CD4-positive, CD25-positive, alpha-beta regulatory T cell (primary cell): ENCODE measurements around the gene SEZ6L. TPM values are rescaled to one million over a fixed set of nuclear protein-coding genes. Genes with fewer than 3 reads are reported as not detected.

Experiments
- ATAC-seq, 2 donors: fragments of 150-1000 bp; cut with Tn5 transposase; one replicate each; pipeline ENCODE4 v1.10.0; 2021; ENCODE audit warnings: low read depth in 2 of 2, moderate number of reproducible peaks in 2 of 2, moderate library complexity in 1 of 2
- DNase-seq, 3 donors: peaks; one replicate each; pipeline versions ENCODE4 v3.0.0 to v3.0.0-alpha.2; 2012 to 2022; ENCODE audit warnings: mixed read lengths in 1 of 3
- H3K27ac ChIP-seq: one replicate; pipeline ENCODE4 v1.7.0; 2013; ENCODE audit warnings: mild to moderate bottlenecking, low read length; ENCODE audit not compliant: insufficient read depth, poor library complexity, severe bottlenecking
- H3K27me3 ChIP-seq: one replicate; pipeline ENCODE4 v1.7.0; 2013; ENCODE audit warnings: low read length; ENCODE audit not compliant: control insufficient read depth, insufficient read depth
- H3K36me3 ChIP-seq: one replicate; pipeline ENCODE4 v1.7.0; 2013; ENCODE audit warnings: mild to moderate bottlenecking, low read length, moderate library complexity; ENCODE audit not compliant: control insufficient read depth, insufficient read depth
- H3K4me1 ChIP-seq: 2 replicates; pipeline ENCODE4 v1.7.0; 2013; ENCODE audit warnings: mild to moderate bottlenecking, low read length; ENCODE audit not compliant: insufficient read depth, control insufficient read depth, poor library complexity, severe bottlenecking
- H3K4me3 ChIP-seq: one replicate; pipeline ENCODE4 v1.7.0; 2013; ENCODE audit warnings: low read depth, mild to moderate bottlenecking, low read length, moderate library complexity
- H3K9me3 ChIP-seq, 2 experiments: 1 replicate in 1 of 2; 2 replicates in 1 of 2; pipeline ENCODE4 v1.7.0; 2013; ENCODE audit warnings: low read length in 2 of 2, mild to moderate bottlenecking in 1 of 2, moderate library complexity in 1 of 2; ENCODE audit not compliant: control insufficient read depth in 2 of 2
- H3K27ac Mint-ChIP-seq, 3 donors: one replicate each; pipeline ENCODE4 v1.8.0; 2020 to 2022; ENCODE audit warnings: mild to moderate bottlenecking in 3 of 3, mixed read lengths in 3 of 3, moderate library complexity in 2 of 3
- H3K27me3 Mint-ChIP-seq: one replicate; pipeline ENCODE4 v1.8.0; 2022; ENCODE audit warnings: mild to moderate bottlenecking, mixed read lengths
- H3K36me3 Mint-ChIP-seq: one replicate; pipeline ENCODE4 v1.8.0; 2020; ENCODE audit warnings: mixed read lengths
- H3K4me1 Mint-ChIP-seq, 4 donors: one replicate each; pipeline ENCODE4 v1.8.0; 2020 to 2022; ENCODE audit warnings: mixed read lengths in 4 of 4, mild to moderate bottlenecking in 1 of 4
- H3K4me3 Mint-ChIP-seq, 4 donors: one replicate each; pipeline ENCODE4 v1.8.0; 2020 to 2022; ENCODE audit warnings: mild to moderate bottlenecking in 4 of 4, mixed read lengths in 4 of 4, moderate library complexity in 3 of 4
- H3K9me3 Mint-ChIP-seq, 7 donors: one replicate each; pipeline ENCODE4 v1.8.0; 2020 to 2022; ENCODE audit warnings: mixed read lengths in 7 of 7, mild to moderate bottlenecking in 3 of 7, moderate library complexity in 2 of 7
- polyA plus RNA-seq, 4 donors: library from polyadenylated mRNA; unstranded; fragments of 300-500 nt; fragmentation: Illumina TruSeq; gene quantifications; one replicate each; pipeline ENCODE4 v1.2.3, GENCODE V29; 2021
- total RNA-seq: library from RNA; stranded (reverse); gene quantifications from one replicate; pipeline ENCODE4 v1.2.3, GENCODE V29; 2022

Gene SEZ6L
- total and polyA plus RNA-seq, 5 donors from 2014 or later = not detected

- no peak overlapping the region for H3K4me3 ChIP-seq
- peaks cover 23% of the 10 kb centered on the region for H3K27me3 Mint-ChIP-seq
- no peak overlapping the region for H3K4me3 Mint-ChIP-seq
- H3K9me3 ChIP-seq = no peaks in the 10 kb centered on the region
- no peak overlapping the region for H3K27ac ChIP-seq
- DNase-seq = no peak
- H3K27ac Mint-ChIP-seq = no peak overlapping the region
- no peaks in the 10 kb centered on the region for H3K4me1 ChIP-seq
- H3K36me3 ChIP-seq = no peaks in the 10 kb centered on the region
- no peaks in the 10 kb centered on the region for H3K4me1 Mint-ChIP-seq
- H3K27me3 ChIP-seq = no peaks in the 10 kb centered on the region
- ATAC-seq = no peak
- H3K36me3 Mint-ChIP-seq = no peaks in the 10 kb centered on the region
- no peaks in the 10 kb centered on the region for H3K9me3 Mint-ChIP-seq
These were observed 151.2 kb downstream of the SEZ6L start for GRCh38 chr22:26320447-26320846.

GRCh38 chr22:26321469-26321913, 152.2 kb downstream of the SEZ6L start:
- H3K27me3 Mint-ChIP-seq = peaks cover 23% of the 10 kb centered on the region
- no peaks in the 10 kb centered on the region for H3K4me1 ChIP-seq
- H3K36me3 ChIP-seq = no peaks in the 10 kb centered on the region
- no peak overlapping the region for H3K4me3 Mint-ChIP-seq
- H3K27ac Mint-ChIP-seq = no peak overlapping the region
- no peaks in the 10 kb centered on the region for H3K36me3 Mint-ChIP-seq
- no peaks in the 10 kb centered on the region for H3K9me3 ChIP-seq
- no peak overlapping the region for H3K4me3 ChIP-seq
- H3K9me3 Mint-ChIP-seq = no peaks in the 10 kb centered on the region
- ATAC-seq = no peak
- no peak overlapping the region for H3K27ac ChIP-seq
- no peaks in the 10 kb centered on the region for H3K4me1 Mint-ChIP-seq
- no peak for DNase-seq
- no peaks in the 10 kb centered on the region for H3K27me3 ChIP-seq

GRCh38 chr22:26322179-26322905, 153.1 kb downstream of the SEZ6L start:
- Histone ChIP-seq H3K4me3 (no peak overlapping the region), H3K27ac (no peak overlapping the region), H3K36me3 (no peaks in the 10 kb centered on the region), H3K9me3 (no peaks in the 10 kb centered on the region), H3K4me1 (no peaks in the 10 kb centered on the region), H3K27me3 (no peaks in the 10 kb centered on the region)
- DNase-seq (no peak), ATAC-seq (no peak)
- no peak overlapping the region for H3K27ac Mint-ChIP-seq
- peaks cover 20% of the 10 kb centered on the region for H3K27me3 Mint-ChIP-seq
- H3K4me1 Mint-ChIP-seq = no peaks in the 10 kb centered on the region
- no peak overlapping the region for H3K4me3 Mint-ChIP-seq
- H3K36me3 Mint-ChIP-seq = no peaks in the 10 kb centered on the region
- no peaks in the 10 kb centered on the region for H3K9me3 Mint-ChIP-seq

DNA sequence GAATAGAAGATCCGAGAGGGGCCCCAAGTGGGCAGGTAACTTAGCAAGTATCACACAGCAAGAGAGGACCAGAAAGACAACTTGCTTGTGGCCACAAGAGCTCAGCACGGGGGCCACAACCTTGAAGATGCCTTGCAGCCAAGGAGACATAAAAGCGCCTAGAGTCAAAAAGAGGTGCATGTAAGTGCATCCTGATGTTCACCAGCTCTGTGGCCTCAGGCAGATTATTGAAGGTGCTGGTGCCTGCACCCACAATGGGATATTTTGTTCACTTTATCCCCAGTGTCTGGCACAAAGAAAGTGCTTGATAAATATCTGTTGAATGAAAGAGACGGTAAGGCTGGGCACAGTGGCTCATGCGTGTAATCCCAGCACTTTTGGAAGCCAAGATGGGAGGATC, 153.8 kb downstream of the SEZ6L start:
- Histone ChIP-seq H3K9me3 (no peaks in the 10 kb centered on the region), H3K4me3 (no peak overlapping the region), H3K27ac (no peak overlapping the region), H3K36me3 (no peaks in the 10 kb centered on the region), H3K27me3 (no peaks in the 10 kb centered on the region), H3K4me1 (no peaks in the 10 kb centered on the region)
- Mint-ChIP-seq H3K27me3 (peaks cover 17% of the 10 kb centered on the region), H3K9me3 (no peaks in the 10 kb centered on the region), H3K36me3 (no peaks in the 10 kb centered on the region), H3K4me3 (no peak overlapping the region), H3K4me1 (no peaks in the 10 kb centered on the region), H3K27ac (no peak overlapping the region)
- DNase-seq = no peak
- no peak for ATAC-seq

- Histone ChIP-seq H3K27me3 (no peaks in the 10 kb centered on the region), H3K9me3 (no peaks in the 10 kb centered on the region), H3K4me3 (no peak overlapping the region), H3K4me1 (no peaks in the 10 kb centered on the region), H3K27ac (no peak overlapping the region), H3K36me3 (no peaks in the 10 kb centered on the region)
- H3K27me3 Mint-ChIP-seq = peaks cover 20% of the 10 kb centered on the region
- H3K9me3 Mint-ChIP-seq = no peaks in the 10 kb centered on the region
- ATAC-seq (no peak), DNase-seq (no peak)
- no peak overlapping the region for H3K27ac Mint-ChIP-seq
- H3K36me3 Mint-ChIP-seq = no peaks in the 10 kb centered on the region
- no peaks in the 10 kb centered on the region for H3K4me1 Mint-ChIP-seq
- no peak overlapping the region for H3K4me3 Mint-ChIP-seq
These were observed 154.9 kb downstream of the SEZ6L start for GRCh38 chr22:26324150-26324549.

- DNase-seq (no peak), ATAC-seq (no peak)
- Histone ChIP-seq H3K27me3 (no peaks in the 10 kb centered on the region), H3K9me3 (no peaks in the 10 kb centered on the region), H3K27ac (no peak overlapping the region), H3K4me3 (no peak overlapping the region), H3K36me3 (no peaks in the 10 kb centered on the region), H3K4me1 (no peaks in the 10 kb centered on the region)
- Mint-ChIP-seq H3K4me3 (no peak overlapping the region), H3K36me3 (no peaks in the 10 kb centered on the region), H3K4me1 (no peaks in the 10 kb centered on the region), H3K27me3 (peaks cover 17% of the 10 kb centered on the region), H3K9me3 (no peaks in the 10 kb centered on the region), H3K27ac (no peak overlapping the region)
These were observed 156.4 kb downstream of the SEZ6L start for GRCh38 chr22:26325641-26326040.

GRCh38 chr22:26326803-26327202, 157.5 kb downstream of the SEZ6L start:
- H3K9me3 Mint-ChIP-seq = peaks cover 0 to 1% (median 0%) of the 10 kb centered on the region in 7 donors
- DNase-seq (no peak), ATAC-seq (no peak)
- H3K36me3 ChIP-seq = no peaks in the 10 kb centered on the region
- H3K4me3 Mint-ChIP-seq = no peak overlapping the region
- no peaks in the 10 kb centered on the region for H3K27me3 ChIP-seq
- no peaks in the 10 kb centered on the region for H3K36me3 Mint-ChIP-seq
- H3K4me1 ChIP-seq = no peaks in the 10 kb centered on the region
- H3K27ac ChIP-seq = no peak overlapping the region
- H3K27ac Mint-ChIP-seq = no peak overlapping the region
- no peak overlapping the region for H3K4me3 ChIP-seq
- peaks cover 0 to 2% (median 0%) of the 10 kb centered on the region in 4 donors for H3K4me1 Mint-ChIP-seq
- H3K27me3 Mint-ChIP-seq = peaks cover 23% of the 10 kb centered on the region
- H3K9me3 ChIP-seq = no peaks in the 10 kb centered on the region

DNA sequence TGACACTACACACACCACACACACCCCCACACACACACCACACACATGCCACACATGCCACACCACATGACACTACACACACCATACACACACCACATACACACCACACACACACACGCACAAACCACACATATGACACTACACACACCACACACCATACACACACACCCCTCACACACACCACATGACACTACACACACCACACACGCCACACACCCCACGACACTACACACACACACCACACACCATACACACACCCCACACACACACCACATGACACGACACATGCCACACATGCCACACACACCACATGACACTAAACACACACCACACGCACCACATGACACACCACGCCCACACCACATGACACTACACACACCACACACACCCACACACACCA, 158.0 kb downstream of the SEZ6L start:
- H3K36me3 Mint-ChIP-seq = no peaks in the 10 kb centered on the region
- peaks cover 19% of the 10 kb centered on the region for H3K27me3 Mint-ChIP-seq
- Histone ChIP-seq H3K4me1 (no peaks in the 10 kb centered on the region), H3K27me3 (no peaks in the 10 kb centered on the region), H3K27ac (no peak overlapping the region), H3K9me3 (no peaks in the 10 kb centered on the region), H3K4me3 (no peak overlapping the region), H3K36me3 (no peaks in the 10 kb centered on the region)
- ATAC-seq (no peak), DNase-seq (no peak)
- H3K27ac Mint-ChIP-seq = no peak overlapping the region
- H3K9me3 Mint-ChIP-seq = peaks cover 0 to 1% (median 0%) of the 10 kb centered on the region in 7 donors
- no peak overlapping the region for H3K4me3 Mint-ChIP-seq
- peaks cover 0 to 2% (median 0%) of the 10 kb centered on the region in 4 donors for H3K4me1 Mint-ChIP-seq
